B cell (primary cell): ENCODE measurements around the gene SUN3. TPM values are rescaled to one million over a fixed set of nuclear protein-coding genes. Genes with fewer than 3 reads are reported as not detected.

Experiments used
- ATAC-seq: fragments of 200-7000 bp; cut with Tn5 transposase; one replicate; pipeline ENCODE4 v1.10.0; 2021; ENCODE audit warnings: low read depth, mild to moderate bottlenecking, moderate number of reproducible peaks, moderate library complexity
- CTCF ChIA-PET: fragments of 350-600 bp; sonication (Branson Sonifier 250); formaldehyde crosslinking; loops from one replicate; lab custom pipeline; 2021; ENCODE audit warnings: antibody characterized with exemption, inconsistent platforms; lab: Charles Lee
- POLR2A ChIA-PET: fragments of 350-600 bp; sonication (Branson Sonifier 250); formaldehyde crosslinking; loops from one replicate; lab custom pipeline; 2021; ENCODE audit warnings: antibody characterized with exemption; lab: Charles Lee
- DNase-seq: peaks from one replicate; pipeline ENCODE4 v3.0.0; 2013
- H2AFZ ChIP-seq: 2 replicates; pipeline ENCODE4 v1.6.1; 2012; ENCODE audit warnings: mild to moderate bottlenecking, low read depth, low read length; ENCODE audit not compliant: insufficient read depth, poor library complexity, severe bottlenecking
- H3K27ac ChIP-seq, 2 donors: 1 replicate in 1 of 2; 2 replicates in 1 of 2; pipeline ENCODE4 v1.5.1; 2012 to 2013; ENCODE audit warnings: low read length in 2 of 2, mild to moderate bottlenecking in 2 of 2, moderate library complexity in 1 of 2
- H3K27me3 ChIP-seq, 4 experiments: fragments of 200-600 bp in 1 of 4; sonication (generic) in 1 of 4; replicated peaks in 1 of 4; 1 replicate in 2 of 4; 2 replicates in 2 of 4; pipeline versions ENCODE4 v1.6.1 to v1.7.0; 2013 to 2016; ENCODE audit warnings: low read length in 3 of 4, mild to moderate bottlenecking in 2 of 4, mixed read lengths in 1 of 4, moderate library complexity in 1 of 4; ENCODE audit not compliant: insufficient read depth in 4 of 4, control insufficient read depth in 3 of 4; ENCODE audit errors: control extremely low read depth in 1 of 4
- H3K36me3 ChIP-seq, 2 experiments: replicated peaks in 1 of 2; 1 replicate in 1 of 2; 2 replicates in 1 of 2; pipeline versions ENCODE4 v1.6.1 to v1.7.1; 2013; ENCODE audit warnings: low read length in 1 of 2; ENCODE audit not compliant: insufficient read depth in 2 of 2, control insufficient read depth in 1 of 2; ENCODE audit errors: control extremely low read depth in 1 of 2, extremely low read depth in 1 of 2
- H3K4me1 ChIP-seq, 2 donors: fragments of 200-600 bp in 1 of 2; sonication (generic) in 1 of 2; 1 replicate in 1 of 2; 2 replicates in 1 of 2; pipeline versions ENCODE4 v1.5.1 to v1.6.1; 2013 to 2017; ENCODE audit warnings: low read length in 2 of 2; ENCODE audit not compliant: control insufficient read depth in 2 of 2, insufficient read depth in 2 of 2
- H3K4me2 ChIP-seq: replicated peaks from 2 replicates; pipeline ENCODE3; 2012; ENCODE audit warnings: mild to moderate bottlenecking, low read depth, low read length; ENCODE audit not compliant: poor library complexity, severe bottlenecking
- H3K4me3 ChIP-seq, 5 experiments: fragments of 200-600 bp in 1 of 5; sonication (generic) in 1 of 5; 1 replicate in 3 of 5; 2 replicates in 2 of 5; pipeline versions ENCODE4 v1.5.1 to v1.7.0; 2011 to 2016; ENCODE audit warnings: low read length in 4 of 5, mild to moderate bottlenecking in 4 of 5, low read depth in 2 of 5, control low read depth in 1 of 5, moderate library complexity in 1 of 5; ENCODE audit not compliant: insufficient read depth in 1 of 5; ENCODE audit errors: control extremely low read depth in 1 of 5, extremely low read depth in 1 of 5
- H3K79me2 ChIP-seq: fragments of 200-600 bp; sonication (generic); one replicate; pipeline ENCODE4 v1.6.0; 2016; ENCODE audit warnings: low read length; ENCODE audit not compliant: control insufficient read depth, insufficient read depth
- H3K9ac ChIP-seq: fragments of 200-600 bp; sonication (generic); 2 replicates; pipeline ENCODE4 v1.6.1; 2017; ENCODE audit warnings: mild to moderate bottlenecking, low read length, moderate library complexity
- H3K9me3 ChIP-seq, 3 donors: one replicate each; pipeline versions ENCODE4 v1.6.1 to v1.7.1; 2013; ENCODE audit warnings: low read length in 2 of 3; ENCODE audit not compliant: control insufficient read depth in 2 of 3, insufficient read depth in 1 of 3; ENCODE audit errors: control extremely low read depth in 1 of 3
- H4K20me1 ChIP-seq: 2 replicates; pipeline ENCODE4 v1.6.0; 2012; ENCODE audit warnings: mild to moderate bottlenecking, low read length; ENCODE audit not compliant: insufficient read depth, control insufficient read depth, poor library complexity, severe bottlenecking
- H3K27ac Mint-ChIP-seq: one replicate; pipeline ENCODE4 v1.8.0; 2021; ENCODE audit warnings: mixed read lengths
- H3K27me3 Mint-ChIP-seq: one replicate; pipeline ENCODE4 v1.8.0; 2021; ENCODE audit warnings: mixed read lengths
- H3K4me1 Mint-ChIP-seq: one replicate; pipeline ENCODE4 v1.8.0; 2021; ENCODE audit warnings: mixed read lengths
- H3K4me3 Mint-ChIP-seq: one replicate; pipeline ENCODE4 v1.8.0; 2021; ENCODE audit warnings: mixed read lengths
- H3K9me3 Mint-ChIP-seq: one replicate; pipeline ENCODE4 v1.8.0; 2022; ENCODE audit warnings: mixed read lengths; ENCODE audit not compliant: insufficient read depth
- CTCF ChIP-seq: fragments of 200-600 bp; IDR thresholded peaks from one replicate; pipeline ENCODE4 v1.8.0; 2022; ENCODE audit warnings: antibody characterized with exemption, mild to moderate bottlenecking
- EZH2 ChIP-seq: IDR thresholded peaks from 2 replicates; pipeline ENCODE4 v1.6.1; 2012; ENCODE audit warnings: borderline replicate concordance, low read depth, mild to moderate bottlenecking, moderate library complexity, low read length; ENCODE audit not compliant: insufficient read depth, poor library complexity, severe bottlenecking
- WGBS: methylation state at CpG from one replicate; pipeline ENCODE4 v1.1.5; 2013; ENCODE audit warnings: missing lambda C conversion rate; ENCODE audit not compliant: insufficient coverage; 5-methylcytosine and 5-hydroxymethylcytosine counted together
- intact Hi-C: fragments of 100-400 bp; cut with micrococcal nuclease; formaldehyde crosslinking; loops from one replicate; pipeline ENCODE4 v1.10.0; 2022
- polyA plus RNA-seq: library from polyadenylated mRNA; depleted of rRNA; stranded (reverse); fragments of >200 nt; gene quantifications from 2 replicates; pipeline ENCODE4 v1.2.3, GENCODE V29; 2012
- total RNA-seq, 2 donors: library from RNA; stranded (reverse); fragments of 120-200 nt in 1 of 2; gene quantifications; 1 replicate in 1 of 2; 2 replicates in 1 of 2; pipeline versions ENCODE4 v1.2.3 to v1.2.4, GENCODE V29; 2013 to 2022

Gene SUN3
- total and polyA plus RNA-seq, 2 donors (not counting 1 experiment from before 2014, with no cell fraction given) = not detected

- H3K27ac Mint-ChIP-seq = no peak overlapping the region
- DNase-seq (no peak), ATAC-seq (no peak)
- no peak for TF ChIP-seq CTCF
- TF ChIP-seq EZH2 = no peak
- no peaks in the 10 kb centered on the region for H3K27me3 Mint-ChIP-seq
- ChIA-PET POLR2A (no interaction called here), CTCF (interaction anchor here (0.6 to 3.9 kb wide), 6 partner anchors 11 to 674 kb away, joined by 3 to 34 read pairs (median 3); no protein-coding TSS in a partner anchor)
- Histone ChIP-seq H3K36me3 (no peaks in the 10 kb centered on the region), H4K20me1 (no peaks in the 10 kb centered on the region), H3K9me3 (no peaks in the 10 kb centered on the region), H3K27ac (no peak overlapping the region), H3K79me2 (no peaks in the 10 kb centered on the region), H3K4me3 (no peak overlapping the region), H3K4me2 (no peak overlapping the region), H3K27me3 (no peaks in the 10 kb centered on the region), H3K4me1 (peaks cover 29% of the 10 kb centered on the region in 2 donors), H3K9ac (no peak overlapping the region), H2AFZ (no peak overlapping the region)
- H3K9me3 Mint-ChIP-seq = no peaks in the 10 kb centered on the region
- 100% methylated on average over 8 of the region's 14 CpGs for WGBS
- H3K4me3 Mint-ChIP-seq = no peak overlapping the region
- H3K4me1 Mint-ChIP-seq = peaks cover 31% of the 10 kb centered on the region
- intact Hi-C loops = loop anchor here (10.0 kb wide), 1 partner anchor 1224 kb away; no protein-coding TSS in a partner anchor
Observed at GRCh38 chr7:47940088-47941013, 88.6 kb downstream of the SUN3 start.
